Activated T-cell treated with anti-CD3 and anti-CD28 coated beads, Interleukin-2, amount 50 U/mL, for 4 hours (primary cell): Measurements from ENCODE around the gene SPATA6L. TPM values are rescaled to one million over a fixed set of nuclear protein-coding genes. Genes with fewer than 3 reads are reported as not detected.

ENCODE experiments used
- ATAC-seq, 2 donors: fragments of 200-7000 bp; cut with Tn5 transposase; one replicate each; pipeline ENCODE4 v1.10.0; 2021
- DNase-seq: peaks from one replicate; pipeline ENCODE4 v3.0.0-alpha.2; 2020
- H3K27me3 Mint-ChIP-seq: one replicate; pipeline ENCODE4 v1.8.0; 2021; ENCODE audit warnings: low read depth, mixed read lengths
- H3K36me3 Mint-ChIP-seq: one replicate; pipeline ENCODE4 v1.8.0; 2022; ENCODE audit warnings: mixed read lengths; ENCODE audit not compliant: insufficient read depth
- H3K4me1 Mint-ChIP-seq: one replicate; pipeline ENCODE4 v1.8.0; 2021; ENCODE audit warnings: low read depth, mixed read lengths
- H3K4me3 Mint-ChIP-seq: one replicate; pipeline ENCODE4 v1.8.0; 2021; ENCODE audit warnings: mild to moderate bottlenecking, moderate library complexity, mixed read lengths
- H3K9me3 Mint-ChIP-seq: one replicate; pipeline ENCODE4 v1.8.0; 2021; ENCODE audit warnings: mixed read lengths
- total RNA-seq, 3 donors: library from RNA; stranded (reverse); gene quantifications; one replicate each; pipeline ENCODE4 v1.2.1, GENCODE V29; 2021

Gene SPATA6L
- total RNA-seq, 3 donors from 2014 or later, result 0.30 to 0.50 TPM; not detected in 1

DNA sequence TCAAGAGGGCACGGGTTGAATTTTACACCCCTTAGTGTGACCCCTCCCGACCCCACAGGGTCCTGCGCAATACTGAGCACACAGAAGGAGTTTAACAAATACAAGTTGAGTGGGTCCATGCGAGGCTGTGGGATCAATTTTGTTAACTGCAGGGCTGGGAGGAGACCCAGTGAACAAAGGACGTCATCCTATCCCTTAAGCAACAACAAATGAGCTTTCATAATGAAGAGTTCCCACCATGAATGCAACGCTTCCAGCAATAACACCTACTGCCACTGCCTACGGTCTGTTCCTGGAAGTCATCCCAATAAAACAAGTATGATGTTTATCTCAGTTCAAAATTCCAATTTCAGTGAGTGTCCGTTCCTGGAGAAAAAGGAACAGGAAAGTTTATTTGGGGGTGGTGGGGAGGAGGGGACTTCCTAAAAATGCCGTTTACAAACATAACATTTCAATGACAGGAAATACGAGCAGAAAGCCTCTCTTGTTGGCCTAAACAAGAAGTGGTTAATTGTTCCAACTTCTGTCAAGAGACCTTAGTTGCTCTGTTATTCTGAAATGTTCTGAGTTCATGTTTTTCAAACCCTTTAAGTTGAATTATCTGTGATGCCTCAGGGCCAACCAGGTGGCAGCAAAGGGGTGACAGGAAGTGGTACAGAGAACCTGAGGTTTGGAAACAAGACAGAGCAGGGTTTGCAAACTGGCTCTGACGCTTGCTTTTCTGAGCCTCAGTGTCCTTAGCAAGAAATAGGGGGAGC is 69.9 kb downstream of the SPATA6L start:
- Mint-ChIP-seq H3K27me3 (no peaks in the 10 kb centered on the region), H3K9me3 (peaks cover 4% of the 10 kb centered on the region), H3K4me3 (peak overlapping the region; percentile 33), H3K36me3 (peaks cover 2% of the 10 kb centered on the region), H3K4me1 (peaks cover 46% of the 10 kb centered on the region)
- DNase-seq (peak; percentile 27), ATAC-seq (peak; percentile 62 to 81)

DNA sequence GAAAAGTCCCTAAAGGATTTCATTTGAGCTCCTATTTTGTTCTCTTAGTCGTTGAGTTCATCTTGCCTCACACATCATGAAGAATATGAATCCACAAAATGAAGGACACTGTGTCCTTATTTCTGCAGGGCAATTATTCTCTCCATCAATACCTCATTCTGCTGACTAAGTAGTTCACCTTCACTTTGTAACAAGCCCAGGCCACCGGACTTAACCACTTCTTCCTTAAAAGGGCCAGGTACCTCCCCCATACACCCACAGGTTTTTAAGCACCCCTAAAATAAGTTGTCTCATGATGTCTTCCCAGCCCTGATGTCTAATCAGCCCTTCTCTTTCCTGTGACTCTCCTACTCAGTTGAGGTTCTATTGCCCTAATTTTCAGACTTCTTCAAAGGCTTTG is 71.3 kb downstream of the SPATA6L start:
- H3K9me3 Mint-ChIP-seq, result peaks cover 4% of the 10 kb centered on the region
- DNase-seq (no peak), ATAC-seq (no peak)
- H3K4me3 Mint-ChIP-seq, result no peak overlapping the region
- no peaks in the 10 kb centered on the region for H3K27me3 Mint-ChIP-seq
- H3K36me3 Mint-ChIP-seq, result peaks cover 2% of the 10 kb centered on the region
- peaks cover 35% of the 10 kb centered on the region for H3K4me1 Mint-ChIP-seq

- Mint-ChIP-seq H3K4me3 (no peak overlapping the region), H3K4me1 (peaks cover 32% of the 10 kb centered on the region), H3K9me3 (peaks cover 4% of the 10 kb centered on the region), H3K36me3 (peaks cover 2% of the 10 kb centered on the region), H3K27me3 (no peaks in the 10 kb centered on the region)
- DNase-seq, result no peak
- ATAC-seq, result no peak
Observed at GRCh38 chr9:4594545-4594944, 71.7 kb downstream of the SPATA6L start.

GRCh38 chr9:4592886-4593285 is 73.4 kb downstream of the SPATA6L start:
- ATAC-seq (no peak), DNase-seq (no peak)
- Mint-ChIP-seq H3K9me3 (peaks cover 4% of the 10 kb centered on the region), H3K4me3 (no peak overlapping the region), H3K27me3 (no peaks in the 10 kb centered on the region), H3K4me1 (peaks cover 28% of the 10 kb centered on the region), H3K36me3 (peaks cover 2% of the 10 kb centered on the region)

DNA sequence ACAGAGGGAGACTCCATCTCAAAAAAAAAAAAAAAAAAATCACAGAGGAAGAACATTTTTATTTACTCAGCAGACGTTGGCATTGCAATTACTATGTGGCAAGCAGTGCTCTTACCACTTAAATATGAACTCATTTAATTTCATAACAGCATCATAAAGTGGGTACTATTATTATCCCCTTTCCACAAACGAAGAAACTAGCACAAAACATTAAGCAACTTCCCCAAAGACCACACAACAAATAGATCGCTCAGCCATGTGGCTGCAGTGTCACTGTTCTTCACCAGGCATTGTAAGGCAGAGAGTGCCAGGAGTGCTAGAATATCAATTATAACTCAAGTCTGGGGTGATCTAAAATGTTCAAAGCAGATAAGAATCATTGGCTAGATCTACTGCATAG is 74.0 kb downstream of the SPATA6L start:
- no peak for DNase-seq
- H3K9me3 Mint-ChIP-seq, result peaks cover 4% of the 10 kb centered on the region
- H3K4me1 Mint-ChIP-seq, result peaks cover 23% of the 10 kb centered on the region
- no peak overlapping the region for H3K4me3 Mint-ChIP-seq
- peaks cover 2% of the 10 kb centered on the region for H3K36me3 Mint-ChIP-seq
- ATAC-seq, result no peak
- no peaks in the 10 kb centered on the region for H3K27me3 Mint-ChIP-seq

- Mint-ChIP-seq H3K4me3 (no peak overlapping the region), H3K9me3 (peaks cover 4% of the 10 kb centered on the region), H3K36me3 (peaks cover 2% of the 10 kb centered on the region), H3K4me1 (peaks cover 14% of the 10 kb centered on the region), H3K27me3 (no peaks in the 10 kb centered on the region)
- ATAC-seq (no peak), DNase-seq (no peak)
Observed at GRCh38 chr9:4591123-4591500, 75.2 kb downstream of the SPATA6L start.

- Mint-ChIP-seq H3K4me1 (peaks cover 8% of the 10 kb centered on the region), H3K9me3 (peaks cover 4% of the 10 kb centered on the region), H3K27me3 (no peaks in the 10 kb centered on the region), H3K4me3 (no peak overlapping the region), H3K36me3 (peaks cover 2% of the 10 kb centered on the region)
- DNase-seq (no peak), ATAC-seq (no peak)
Observed at GRCh38 chr9:4590430-4591122, 75.7 kb downstream of the SPATA6L start.

- Mint-ChIP-seq H3K27me3 (no peaks in the 10 kb centered on the region), H3K4me1 (no peaks in the 10 kb centered on the region), H3K36me3 (no peaks in the 10 kb centered on the region), H3K9me3 (no peaks in the 10 kb centered on the region), H3K4me3 (no peak overlapping the region)
- no peak for ATAC-seq
- DNase-seq, result no peak
Observed at GRCh38 chr9:4588721-4589120, 77.6 kb downstream of the SPATA6L start.

- H3K4me3 Mint-ChIP-seq, result no peak overlapping the region
- ATAC-seq (no peak), DNase-seq (no peak)
- H3K36me3 Mint-ChIP-seq, result no peaks in the 10 kb centered on the region
- no peaks in the 10 kb centered on the region for H3K27me3 Mint-ChIP-seq
- H3K9me3 Mint-ChIP-seq, result no peaks in the 10 kb centered on the region
- H3K4me1 Mint-ChIP-seq, result no peaks in the 10 kb centered on the region
Observed at GRCh38 chr9:4585135-4585534, 81.1 kb downstream of the SPATA6L start.

GRCh38 chr9:4584636-4585035 is 81.6 kb downstream of the SPATA6L start:
- H3K27me3 Mint-ChIP-seq, result no peaks in the 10 kb centered on the region
- H3K9me3 Mint-ChIP-seq, result no peaks in the 10 kb centered on the region
- no peak for ATAC-seq
- no peaks in the 10 kb centered on the region for H3K36me3 Mint-ChIP-seq
- H3K4me3 Mint-ChIP-seq, result no peak overlapping the region
- no peaks in the 10 kb centered on the region for H3K4me1 Mint-ChIP-seq
- no peak for DNase-seq

- Mint-ChIP-seq H3K27me3 (no peaks in the 10 kb centered on the region), H3K9me3 (no peaks in the 10 kb centered on the region), H3K4me3 (no peak overlapping the region), H3K36me3 (no peaks in the 10 kb centered on the region), H3K4me1 (no peaks in the 10 kb centered on the region)
- DNase-seq (no peak), ATAC-seq (no peak)
Observed at GRCh38 chr9:4583001-4583400, 83.3 kb downstream of the SPATA6L start.

- DNase-seq, result no peak
- H3K27me3 Mint-ChIP-seq, result no peaks in the 10 kb centered on the region
- H3K36me3 Mint-ChIP-seq, result no peaks in the 10 kb centered on the region
- H3K4me1 Mint-ChIP-seq, result no peaks in the 10 kb centered on the region
- H3K4me3 Mint-ChIP-seq, result no peak overlapping the region
- no peak for ATAC-seq
- no peaks in the 10 kb centered on the region for H3K9me3 Mint-ChIP-seq
Observed at GRCh38 chr9:4581861-4582565, 84.3 kb downstream of the SPATA6L start.

DNA sequence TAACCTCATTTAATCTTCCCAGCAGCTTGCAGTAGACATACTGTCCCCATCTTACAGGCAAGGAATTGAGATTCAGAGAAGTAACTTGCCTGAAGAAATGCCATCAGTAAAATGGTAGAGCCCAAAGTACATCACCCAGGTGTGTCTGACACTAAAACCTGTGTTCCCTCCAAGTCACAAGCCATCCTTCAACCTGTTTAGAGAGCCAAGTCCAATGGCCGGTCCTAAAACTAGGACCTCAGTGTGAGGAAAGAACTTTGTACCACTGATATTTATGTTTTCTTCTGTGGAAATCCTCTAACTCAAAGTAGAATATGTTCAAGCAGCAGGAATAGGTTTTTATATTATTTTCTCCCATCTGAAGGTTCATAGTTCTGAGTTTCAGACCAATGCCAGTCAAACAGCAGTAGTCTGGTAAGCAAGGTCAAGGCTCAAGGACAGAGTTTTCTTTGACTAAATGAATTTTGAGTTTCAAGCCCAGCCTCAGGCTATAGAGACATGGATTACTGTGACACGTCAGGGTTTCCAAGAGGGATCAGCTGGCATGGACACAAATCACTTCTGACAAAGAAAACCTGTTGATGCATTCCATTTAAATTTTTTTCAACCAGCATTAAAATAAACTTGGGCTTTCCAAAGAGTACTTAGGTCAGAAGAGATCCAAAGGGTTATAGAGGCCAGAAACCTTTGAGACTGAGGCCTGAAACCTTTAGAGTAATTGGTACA is 85.1 kb downstream of the SPATA6L start:
- H3K4me1 Mint-ChIP-seq, result no peaks in the 10 kb centered on the region
- no peak for DNase-seq
- no peak for ATAC-seq
- H3K4me3 Mint-ChIP-seq, result no peak overlapping the region
- H3K36me3 Mint-ChIP-seq, result no peaks in the 10 kb centered on the region
- H3K9me3 Mint-ChIP-seq, result no peaks in the 10 kb centered on the region
- no peaks in the 10 kb centered on the region for H3K27me3 Mint-ChIP-seq

DNA sequence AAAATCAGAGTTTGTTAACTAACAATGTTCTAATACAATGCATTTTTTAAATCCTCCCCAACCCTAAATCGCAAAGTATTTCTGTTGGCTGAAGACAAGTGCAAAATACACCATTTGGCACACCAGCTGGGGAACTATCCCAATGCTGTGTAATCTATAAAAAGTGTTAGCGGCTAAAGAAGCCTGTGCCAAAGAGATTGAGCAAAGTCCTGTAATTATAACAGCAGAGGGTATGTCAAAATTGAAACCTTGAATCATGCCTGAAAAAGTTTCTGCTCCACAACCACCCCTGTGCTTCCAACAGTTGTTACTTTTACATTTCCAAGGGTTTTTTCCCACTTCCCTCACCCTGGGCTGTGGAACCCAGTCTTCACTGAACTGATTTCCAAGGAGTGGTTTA is 87.3 kb downstream of the SPATA6L start:
- ATAC-seq (no peak), DNase-seq (no peak)
- Mint-ChIP-seq H3K9me3 (no peaks in the 10 kb centered on the region), H3K27me3 (no peaks in the 10 kb centered on the region), H3K4me3 (no peak overlapping the region), H3K4me1 (peaks cover 10% of the 10 kb centered on the region), H3K36me3 (no peaks in the 10 kb centered on the region)
